HL-60/S4 treated with phorbol 12-myristate 13-acetate at 8.2 ng/mL for 4 days and 3 days (cell line): ENCODE measurements around the gene TUBB.

Experiments used
- in situ Hi-C: fragments of 300-500 bp; cut with MboI; formaldehyde crosslinking; loops from 2 replicates; pipeline ENCODE4 v1.15.0; 2022; ENCODE audit warnings: low sequenced_read_pairs

TUBB gene

DNA sequence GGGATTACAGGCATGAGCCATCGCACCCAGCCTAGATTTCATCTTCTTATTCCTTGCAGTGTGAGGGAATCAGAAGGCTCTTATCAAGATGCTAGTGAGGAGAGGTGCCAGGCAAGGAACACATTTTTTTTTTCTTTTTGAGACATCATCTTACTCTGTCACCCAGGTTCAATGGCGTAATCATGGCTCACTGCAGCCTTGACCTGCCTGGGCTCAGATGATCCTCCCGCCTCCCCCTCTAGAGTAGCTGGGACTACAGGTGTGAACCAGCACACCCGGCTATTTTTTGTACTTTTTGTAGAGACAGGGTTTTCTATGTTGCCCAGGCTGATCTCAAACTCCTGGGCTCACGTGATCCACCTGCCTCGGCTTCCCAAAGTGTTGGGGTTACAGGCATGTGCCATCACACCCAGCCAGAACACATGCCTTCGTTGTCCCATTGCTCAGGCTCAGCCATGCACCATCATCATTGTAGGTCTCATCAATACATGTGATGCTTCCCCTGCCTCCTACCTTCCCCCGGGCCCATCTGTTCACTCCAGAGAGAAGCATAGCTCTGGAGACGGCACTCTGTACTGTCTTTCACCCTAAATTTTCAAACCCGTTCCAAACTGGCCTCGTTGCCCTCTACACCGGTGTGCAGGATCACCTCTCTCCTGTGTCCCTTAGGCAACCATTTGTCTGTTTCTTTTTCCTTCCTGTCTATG lies 12.2 kb downstream of the TUBB start:
- in situ Hi-C loops, result loop anchor here (10.0 kb wide), 1 partner anchor 142 kb away; no protein-coding TSS in a partner anchor

DNA sequence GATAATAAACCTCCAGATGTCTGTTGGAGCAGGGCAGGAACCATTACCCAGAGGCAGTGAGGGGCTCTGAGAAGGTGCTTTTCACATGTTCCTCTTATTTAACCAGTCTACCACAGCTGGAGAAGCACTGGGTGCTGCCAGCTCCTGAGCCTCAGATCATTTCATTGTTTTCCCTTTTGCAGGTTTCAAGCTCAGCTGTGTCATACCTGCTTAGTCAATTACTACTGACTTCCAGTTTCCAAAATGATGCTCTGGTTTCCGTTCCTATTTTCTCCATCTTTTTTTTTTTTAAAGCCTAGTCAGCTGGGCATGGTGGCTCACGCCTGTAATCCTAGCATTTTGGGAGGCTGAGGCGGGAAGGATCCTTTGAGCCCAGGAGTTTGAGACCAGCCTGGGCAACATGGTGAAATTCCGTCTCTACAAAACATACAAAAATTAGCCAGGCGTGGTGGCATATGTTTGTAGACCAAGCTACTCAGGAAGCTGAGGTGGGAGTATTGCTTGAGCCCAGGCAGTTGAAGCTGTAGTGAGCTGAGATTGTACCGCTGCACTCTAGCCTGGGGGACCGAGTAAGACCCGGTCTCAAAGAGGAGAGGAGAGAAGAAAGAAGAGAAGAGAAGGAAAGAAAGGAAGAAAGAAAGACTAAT lies 15.6 kb downstream of the TUBB start:
- in situ Hi-C loops, result loop anchor here (10.0 kb wide), 1 partner anchor 139 kb away; no protein-coding TSS in a partner anchor

DNA sequence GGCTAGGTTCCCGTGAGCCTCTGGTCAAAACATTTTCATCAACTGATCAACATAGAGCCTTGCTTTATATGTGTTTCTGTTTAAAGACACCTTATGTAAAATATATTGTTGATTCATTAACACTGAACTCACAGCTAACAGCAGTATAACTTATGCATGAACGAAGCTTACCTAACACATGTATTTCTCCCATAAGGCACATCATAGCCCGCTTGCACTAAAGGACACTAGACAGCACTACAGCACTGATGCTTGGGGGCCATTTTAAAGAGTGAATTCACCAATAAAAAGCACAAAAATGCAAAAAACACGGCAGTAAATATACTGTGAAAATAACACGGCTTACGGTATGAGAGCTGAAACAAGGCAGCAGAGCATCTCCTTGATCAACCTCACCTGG lies 18.4 kb downstream of the TUBB start:
- in situ Hi-C loops, result loop anchor here (10.0 kb wide), 1 partner anchor 136 kb away; no protein-coding TSS in a partner anchor

DNA sequence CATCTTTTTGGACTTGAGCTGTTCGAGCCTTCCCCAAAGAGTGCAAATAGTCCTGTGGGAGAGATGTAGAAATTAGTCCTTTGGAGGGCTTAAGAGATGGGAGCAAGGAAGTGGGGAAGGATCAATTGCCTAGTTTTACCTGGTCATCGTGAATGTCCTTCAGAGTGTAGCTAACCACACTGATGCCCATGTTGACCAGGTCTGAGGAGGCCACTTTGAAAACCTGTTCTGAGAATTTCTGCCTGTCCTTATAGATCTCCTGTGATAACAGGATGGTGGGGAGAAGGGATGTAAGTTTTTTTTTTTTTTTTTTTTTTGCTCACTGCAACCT lies 20.4 kb downstream of the TUBB start:
- in situ Hi-C loops, result no loop called here

DNA sequence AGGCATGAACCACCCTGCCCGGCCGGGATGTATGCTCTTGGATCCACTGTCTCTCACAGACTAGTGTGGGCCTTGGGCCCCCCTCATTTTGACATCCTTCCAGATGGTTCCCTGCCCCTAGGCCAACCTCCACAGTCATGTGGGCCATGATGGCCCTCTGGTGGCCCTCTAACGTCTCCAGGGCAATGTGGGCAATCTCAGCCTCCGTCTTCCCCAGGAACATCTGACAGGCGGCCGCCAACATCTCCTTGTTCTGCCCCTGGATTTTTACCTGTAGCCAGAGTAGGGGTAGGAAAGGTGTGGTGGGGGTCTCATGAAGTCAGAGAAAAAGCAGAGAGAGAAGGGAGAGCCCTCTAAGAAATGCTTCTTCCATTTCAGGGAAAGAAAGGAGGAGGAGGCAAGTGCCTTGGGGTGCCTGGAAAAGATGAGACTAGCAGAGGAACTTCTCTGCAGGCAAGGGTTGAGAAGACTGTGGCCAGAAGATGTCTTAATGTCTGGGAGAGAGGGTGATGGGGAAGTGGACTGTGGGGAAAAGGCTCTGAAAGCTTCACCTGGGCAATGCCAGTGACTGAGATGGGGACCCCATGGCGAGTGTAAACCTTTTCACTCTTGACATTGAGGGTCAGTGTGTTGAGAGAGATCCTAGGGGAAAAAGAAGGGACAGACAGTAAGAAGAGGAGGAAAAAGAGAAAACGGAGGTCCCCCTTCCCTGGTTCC lies 21.1 kb downstream of the TUBB start:
- in situ Hi-C loops, result no loop called here

DNA sequence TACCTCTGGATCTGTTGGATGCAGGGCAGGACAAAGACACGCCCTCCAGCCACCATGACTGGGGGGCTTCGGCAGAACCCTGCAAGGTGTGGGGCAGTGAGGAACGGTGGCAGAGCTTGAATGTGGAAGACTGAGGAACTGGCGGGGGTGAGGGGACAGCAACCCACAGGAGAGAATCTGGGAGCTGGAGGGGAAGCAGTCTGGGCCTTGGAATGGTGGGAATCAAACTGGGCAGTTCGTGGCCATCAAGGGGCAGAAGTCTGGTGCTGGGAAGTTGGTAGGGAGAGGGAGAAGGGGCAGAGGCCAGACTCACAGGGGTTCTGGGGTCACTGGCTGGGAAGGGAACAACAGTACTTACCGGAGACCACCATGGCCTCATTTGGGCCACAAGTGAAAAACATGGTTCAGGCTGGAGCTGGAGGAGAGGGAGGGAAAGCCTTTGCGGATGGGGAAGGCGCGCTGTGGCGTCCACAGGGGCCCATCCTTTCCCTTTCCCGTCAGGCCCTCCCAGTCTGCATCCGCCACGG lies 21.7 kb downstream of the TUBB start:
- in situ Hi-C loops, result no loop called here

DNA sequence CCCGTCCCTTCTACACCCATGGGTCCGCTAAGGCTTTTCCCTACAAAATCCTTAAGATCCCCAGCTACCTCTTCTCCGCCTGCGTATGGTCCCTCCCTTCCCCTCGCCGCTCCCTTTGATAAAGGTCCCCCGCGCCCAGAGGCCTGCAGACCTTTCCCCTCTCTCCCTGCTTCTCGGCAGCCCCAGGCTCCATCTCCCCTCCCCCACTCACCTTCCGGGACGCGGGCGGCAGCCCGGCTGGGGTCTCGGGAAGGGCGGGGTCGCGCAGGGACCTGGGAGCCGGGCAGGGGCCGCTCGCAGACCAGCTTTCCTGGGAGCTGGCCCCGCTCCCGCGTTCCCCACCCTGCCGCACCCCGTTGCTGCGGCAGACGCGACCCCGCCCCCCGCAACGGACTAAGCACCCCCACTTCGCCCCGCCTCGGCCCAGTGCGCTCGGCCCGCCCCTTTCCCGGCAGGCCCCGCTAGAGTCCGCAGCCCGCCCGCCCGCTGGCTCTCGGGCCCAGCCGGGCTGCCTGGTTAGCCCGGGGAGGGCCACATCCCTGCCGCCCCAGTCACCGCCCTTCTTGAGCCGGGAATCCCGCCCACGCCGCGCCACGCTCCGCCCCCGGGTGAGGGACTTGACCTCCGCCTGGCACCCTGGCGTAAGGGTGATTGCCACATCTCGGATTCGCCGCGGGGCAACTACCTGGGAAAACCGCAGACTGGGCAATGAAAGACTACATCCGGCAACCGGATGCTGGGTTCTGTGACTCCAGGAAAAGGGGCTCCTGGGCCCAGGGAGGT lies 22.4 kb downstream of the TUBB start, which contains the start of gene FLOT1:
FLOT1 (minus strand) TSS at position 372 of the 783 bp plus-strand sequence. CDS start 498 bp downstream, outside the sequence.
- in situ Hi-C loops, result no loop called here

DNA sequence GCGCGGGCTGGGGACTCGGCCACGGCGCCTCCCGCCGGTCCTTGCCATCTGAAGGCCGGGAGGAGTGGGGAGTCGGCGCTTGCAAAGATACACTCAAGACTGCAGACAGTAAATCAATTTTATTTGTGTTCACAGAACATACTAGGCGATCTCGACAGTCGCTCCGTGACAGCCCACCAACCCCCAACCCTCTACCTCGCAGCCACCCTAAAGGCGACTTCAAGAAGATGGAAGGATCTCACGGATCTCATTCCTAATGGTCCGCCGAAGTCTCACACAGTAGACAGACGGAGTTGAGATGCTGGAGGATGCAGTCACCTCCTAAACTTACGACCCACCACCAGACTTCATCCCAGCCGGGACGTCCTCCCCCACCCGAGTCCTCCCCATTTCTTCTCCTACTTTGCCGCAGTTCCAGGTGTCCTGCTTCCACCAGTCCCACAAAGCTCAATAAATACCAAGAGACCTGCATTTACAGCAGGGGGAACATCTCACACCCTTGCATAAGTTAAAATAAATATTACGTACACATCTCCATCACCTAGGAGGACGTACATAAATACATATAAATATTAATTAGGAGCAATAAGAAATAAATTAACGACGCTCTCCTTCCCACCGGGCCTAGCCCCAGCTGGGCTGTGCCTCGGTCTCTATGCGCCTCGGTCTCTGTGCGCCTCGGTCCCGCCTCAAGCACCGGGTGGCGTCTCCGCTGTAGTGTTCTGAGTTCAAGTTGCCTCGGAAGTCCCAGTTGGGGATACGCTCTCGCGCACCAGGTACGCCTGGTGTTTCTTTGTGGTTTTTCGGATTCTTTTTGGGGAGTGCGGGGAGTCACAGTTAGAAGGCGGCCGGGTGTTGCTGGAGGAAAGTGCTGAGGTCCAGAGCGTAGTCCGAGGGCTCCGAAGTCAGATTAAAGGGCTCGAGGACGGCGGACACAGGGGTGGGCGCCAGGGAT lies 23.2 kb downstream of the TUBB start:
- in situ Hi-C loops, result no loop called here

DNA sequence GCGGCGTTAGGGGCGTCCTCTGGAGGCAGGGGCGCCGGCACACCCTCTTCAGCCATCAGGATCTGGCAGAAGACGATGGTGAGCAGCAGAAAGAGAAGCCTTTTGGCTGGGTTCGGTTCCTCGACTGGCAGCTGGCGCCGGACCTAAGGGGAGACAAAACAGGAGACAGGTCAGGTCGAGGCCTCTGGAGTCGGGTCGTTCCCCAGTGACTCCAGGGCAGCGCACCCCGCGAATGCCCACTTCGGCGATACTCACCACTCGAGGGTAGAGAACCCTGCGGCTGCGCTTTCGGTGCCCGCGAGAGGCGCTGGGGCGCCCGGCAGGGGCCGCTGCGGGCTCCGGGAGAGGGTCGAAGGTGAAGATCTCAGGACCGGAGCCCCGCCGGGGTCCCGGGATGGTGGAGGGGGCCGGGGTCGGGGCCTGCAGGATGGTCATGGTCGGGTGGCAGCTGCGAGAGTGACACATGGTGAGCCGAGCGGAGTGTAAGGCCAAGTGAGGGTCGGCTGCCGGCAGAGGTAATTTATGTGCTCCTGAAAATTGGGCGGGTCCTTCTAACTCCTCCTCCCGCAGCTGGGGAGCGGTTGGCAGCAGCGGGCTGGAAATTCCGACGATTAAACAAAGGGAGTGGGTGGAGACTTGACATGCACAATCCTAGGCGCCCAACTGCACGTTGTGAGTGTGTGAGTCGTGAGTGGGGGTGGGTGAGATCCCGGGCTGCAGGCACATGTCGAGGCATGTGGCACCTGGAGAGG lies 24.1 kb downstream of the TUBB start, which contains the start of gene IER3:
IER3 (minus strand) TSS at position 494 of the 752 bp plus-strand sequence; CDS start at position 465, 29 bp downstream.
- in situ Hi-C loops, result no loop called here

DNA sequence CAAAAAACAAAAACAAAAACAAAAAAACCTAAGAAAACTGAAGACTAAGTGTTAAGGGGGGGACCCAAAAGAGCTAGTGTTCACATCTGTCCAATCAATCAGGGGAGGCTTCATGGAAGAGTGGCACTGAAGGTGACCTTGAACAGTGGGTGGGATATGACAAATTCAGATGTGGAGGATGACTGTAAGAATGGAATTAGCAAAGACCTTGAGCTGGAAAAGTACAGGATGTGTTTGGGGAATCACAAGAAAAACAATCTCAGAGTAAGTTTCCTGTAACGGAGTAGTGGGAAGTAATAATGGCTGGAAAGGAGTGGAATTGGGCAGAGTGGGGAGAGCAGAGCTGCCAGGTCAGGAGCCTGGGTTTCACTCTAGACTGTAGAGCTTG lies 27.1 kb downstream of the TUBB start:
- in situ Hi-C loops, result no loop called here

DNA sequence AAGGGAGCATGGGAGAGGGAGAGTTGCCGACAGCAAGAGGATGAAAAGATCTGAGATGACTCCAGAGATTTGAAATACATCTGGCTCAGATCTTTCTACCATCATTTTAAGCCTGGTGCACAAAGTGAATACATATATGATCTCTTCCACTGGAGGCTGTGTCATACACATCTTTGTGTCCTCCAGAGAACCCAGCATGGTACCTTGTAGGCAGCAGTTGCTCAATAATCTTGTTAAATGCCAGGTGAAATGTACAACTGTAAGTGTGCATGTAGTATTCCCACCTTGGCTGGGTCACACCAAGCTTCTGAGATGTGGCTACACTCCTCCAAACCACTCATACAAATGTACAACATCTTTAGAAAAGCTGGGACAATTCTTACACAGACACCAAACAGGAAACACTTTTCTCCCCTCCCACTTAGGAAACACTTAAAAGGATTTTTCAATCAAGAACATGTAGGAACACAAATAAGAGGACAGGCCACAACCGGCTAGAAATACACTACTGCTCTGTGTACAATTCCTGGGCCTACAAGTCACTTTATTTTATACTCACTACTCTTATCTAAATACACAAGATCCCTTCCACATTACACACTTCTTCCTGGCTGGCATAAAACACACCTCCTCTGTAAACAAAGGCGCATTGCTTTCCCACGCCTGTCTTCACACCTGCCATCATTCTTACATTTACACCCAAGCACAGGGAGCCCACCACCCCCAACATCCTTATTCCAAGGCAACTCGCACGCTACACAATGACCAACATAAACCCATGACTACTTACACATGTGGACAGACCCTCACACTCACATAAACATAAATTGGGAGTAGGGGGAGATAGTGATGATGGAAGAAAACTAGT lies 28.0 kb downstream of the TUBB start:
- in situ Hi-C loops, result no loop called here

DNA sequence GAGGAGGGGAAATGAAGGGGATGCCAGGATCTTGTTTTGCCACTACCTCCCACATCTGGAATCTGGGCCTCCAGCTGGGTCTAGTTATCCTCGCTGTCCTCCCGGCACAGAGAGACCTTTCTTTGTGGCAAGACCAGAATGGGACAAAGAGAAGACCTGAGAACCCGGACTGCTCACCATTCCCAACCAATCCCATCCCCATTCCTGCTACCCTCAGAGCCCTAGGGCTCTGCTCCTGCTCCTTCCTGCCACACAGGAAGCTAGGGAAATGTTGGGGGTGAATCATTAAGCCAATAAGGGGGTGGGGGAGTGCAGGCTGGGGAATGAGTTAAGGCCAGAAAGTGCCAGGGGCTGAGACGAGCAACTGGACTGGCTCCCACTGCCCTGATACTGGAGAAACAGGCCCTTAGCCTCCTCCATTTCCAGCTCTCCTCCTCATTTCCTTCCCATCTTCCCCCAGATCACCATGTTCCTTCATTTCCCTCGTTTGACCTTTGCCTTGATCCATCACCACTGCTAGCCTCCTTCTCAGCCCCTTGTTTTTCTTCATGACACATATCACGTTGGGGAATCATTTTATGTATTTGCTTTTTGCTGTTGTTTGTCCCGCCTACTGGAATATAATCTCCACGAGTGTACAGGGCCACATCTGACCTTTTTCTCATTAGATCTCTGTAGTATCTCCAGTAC lies 28.8 kb downstream of the TUBB start:
- in situ Hi-C loops, result no loop called here

DNA sequence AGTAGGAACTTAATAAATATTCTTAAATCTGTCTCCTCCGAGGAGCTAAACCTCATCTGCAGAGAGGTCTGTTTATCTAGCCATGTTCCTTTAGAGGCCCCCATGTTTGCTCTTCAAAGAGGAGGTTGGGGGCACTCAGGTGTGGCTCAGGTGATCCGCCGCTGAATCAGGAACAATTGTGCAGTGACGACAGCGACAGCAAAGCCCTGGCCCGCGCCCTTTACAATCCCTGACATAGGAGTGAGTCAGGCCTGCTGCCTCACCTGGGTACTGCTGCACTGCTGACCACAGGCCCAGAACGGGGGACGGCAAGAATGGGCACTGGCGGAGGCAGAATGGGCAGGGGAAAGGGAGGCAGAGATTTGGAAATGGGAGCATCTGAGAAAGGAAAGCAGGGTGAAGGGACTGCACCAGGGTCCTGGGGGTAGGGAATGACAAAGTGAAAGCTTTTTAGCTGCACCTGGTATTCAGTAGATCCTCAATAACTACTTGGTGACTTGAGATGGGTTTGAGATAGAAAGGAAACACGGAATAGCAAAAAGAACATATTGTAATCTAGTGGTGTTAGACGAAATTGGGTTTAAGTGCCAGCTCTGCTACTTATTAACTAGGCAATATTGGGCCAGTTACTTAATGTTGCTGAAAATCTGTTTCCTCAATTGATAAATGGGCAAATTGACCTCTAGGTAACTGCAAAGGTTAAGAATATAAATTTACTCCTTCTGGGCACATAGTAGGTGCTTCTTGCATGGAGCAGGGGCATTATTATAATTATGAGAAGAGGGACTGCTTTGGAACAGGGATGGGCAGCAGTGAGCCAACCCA lies 29.6 kb downstream of the TUBB start:
- in situ Hi-C loops, result no loop called here

DNA sequence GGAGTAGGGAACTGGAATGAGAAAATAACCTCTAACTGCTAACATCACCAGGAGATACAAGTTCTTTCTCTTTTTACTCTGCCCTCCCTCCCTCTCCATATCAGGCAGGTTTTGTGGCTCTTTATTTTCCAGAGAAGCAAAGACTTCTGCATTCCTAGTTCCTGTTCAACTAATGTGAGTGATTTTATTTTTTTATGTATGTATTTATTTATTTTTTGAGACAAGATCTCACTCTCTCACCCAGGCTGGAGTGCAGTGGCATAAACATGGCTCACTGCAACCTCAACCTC lies 30.2 kb downstream of the TUBB start:
- in situ Hi-C loops, result no loop called here

DNA sequence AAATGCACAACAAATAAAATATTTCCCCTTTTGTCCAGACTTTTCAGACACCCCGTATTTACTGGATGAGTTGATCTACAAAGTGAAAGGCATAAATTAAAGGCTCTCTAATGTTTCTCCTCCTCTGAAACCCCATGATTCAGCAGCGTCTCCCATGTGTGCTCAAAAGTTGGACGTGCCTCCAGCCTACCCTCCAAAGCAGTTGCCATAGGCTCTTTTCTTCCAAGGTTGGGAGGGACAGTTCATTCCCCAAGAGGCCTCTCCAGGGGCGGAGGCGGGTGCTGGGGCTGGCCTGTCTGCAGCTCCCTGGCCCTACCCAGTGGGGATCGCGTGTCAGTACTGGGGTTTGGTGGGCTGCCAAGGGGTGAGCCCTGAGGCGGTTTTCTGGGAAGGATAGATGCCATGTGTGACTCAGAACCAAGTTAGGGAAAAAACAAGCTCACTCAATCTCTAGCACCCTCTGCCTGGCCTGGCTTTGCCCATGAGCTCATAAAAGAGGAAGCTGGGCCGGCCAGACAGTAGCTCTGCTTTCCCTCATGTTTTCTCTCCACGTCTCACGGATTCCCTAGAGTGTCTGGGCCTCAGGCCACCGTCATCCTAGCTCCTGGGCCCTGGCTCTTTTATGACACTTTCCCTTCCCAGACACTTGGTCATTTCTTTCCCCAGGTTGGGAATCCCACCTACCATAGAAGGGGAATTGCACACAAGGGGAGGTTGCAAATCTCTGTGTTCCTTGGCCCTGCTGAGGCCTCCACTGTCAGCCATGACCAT lies 32.2 kb downstream of the TUBB start:
- in situ Hi-C loops, result no loop called here

DNA sequence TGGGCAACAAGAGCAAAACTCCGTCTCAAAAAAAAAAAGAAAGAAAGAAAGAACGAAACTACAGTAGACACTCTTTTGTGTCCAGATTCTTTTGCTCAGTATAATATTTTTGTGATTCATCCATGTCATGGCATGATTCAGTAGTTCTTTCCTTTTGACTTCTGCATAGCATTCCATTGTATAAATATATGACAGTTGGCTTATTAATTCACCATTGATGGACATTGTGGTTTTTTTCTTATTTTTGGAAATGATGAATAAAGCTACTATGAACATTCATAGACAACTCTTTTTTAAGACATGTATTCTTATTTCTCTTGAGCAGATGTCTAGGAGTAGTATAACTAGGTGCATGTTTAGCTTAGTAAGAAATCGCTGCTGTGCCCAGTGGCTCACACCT lies 34.5 kb downstream of the TUBB start:
- in situ Hi-C loops, result no loop called here
